T follicular helper cell (primary cell): ENCODE measurements around the gene CPM.
A peak's percentile ranks its signal among the peaks of the same experiment; 100 is the strongest.
"Not testable (repeated sequence)": the region's sequence is repeated elsewhere in the genome, so short reads cannot be mapped to it uniquely, and the experiment has no call there.

Experiments used
- DNase-seq: peaks from one replicate; pipeline ENCODE4 v3.0.0-alpha.2; 2020; ENCODE audit warnings: low read depth

Gene CPM

GRCh38 chr12:68825569-68826217 is 107.3 kb downstream of the CPM start:
- DNase-seq = no peak

GRCh38 chr12:68824597-68825250 is 108.2 kb downstream of the CPM start:
- no peak for DNase-seq

GRCh38 chr12:68824131-68824530 is 108.8 kb downstream of the CPM start:
- no peak for DNase-seq

GRCh38 chr12:68823696-68824095 is 109.3 kb downstream of the CPM start:
- DNase-seq = no peak

- DNase-seq = no peak
Observed at GRCh38 chr12:68821357-68822188, 111.4 kb downstream of the CPM start.

- not testable (repeated sequence) for DNase-seq
Observed at GRCh38 chr12:68819481-68819880, 113.5 kb downstream of the CPM start.

- DNase-seq = no peak
Observed at GRCh38 chr12:68815928-68816800, 116.8 kb downstream of the CPM start.

GRCh38 chr12:68815232-68815927 is 117.6 kb downstream of the CPM start:
- DNase-seq = no peak

- DNase-seq = no peak
Observed at GRCh38 chr12:68814490-68815231, 118.3 kb downstream of the CPM start.

GRCh38 chr12:68813242-68813593 is 119.8 kb downstream of the CPM start:
- DNase-seq = no peak

- no peak for DNase-seq
Observed at GRCh38 chr12:68812553-68813241, 120.3 kb downstream of the CPM start.

- not testable (repeated sequence) for DNase-seq
Observed at GRCh38 chr12:68811573-68811972, 121.4 kb downstream of the CPM start.

- not testable (repeated sequence) for DNase-seq
Observed at GRCh38 chr12:68810027-68810389, 123.0 kb downstream of the CPM start.

- DNase-seq = no peak
Observed at GRCh38 chr12:68809190-68810026, 123.6 kb downstream of the CPM start.

- peak; percentile 25 for DNase-seq
Observed at GRCh38 chr12:68808388-68809189, 124.4 kb downstream of the CPM start.

- DNase-seq = peak; percentile 97
Observed at GRCh38 chr12:68807576-68808387, 125.2 kb downstream of the CPM start, which contains the start of gene MDM2. TSS of gene MDM2 (plus strand) at chr12:68808177. CDS start at chr12:68808478, 301 bp downstream.

GRCh38 chr12:68807274-68807575 is 125.7 kb downstream of the CPM start:
- not testable (repeated sequence) for DNase-seq
